WTC11 (cell line): Measurements from ENCODE around the gene CCDC57. TPM values are rescaled to one million over a fixed set of nuclear protein-coding genes. Genes with fewer than 3 reads are reported as not detected.
"Not testable (repeated sequence)": the region's sequence is repeated elsewhere in the genome, so short reads cannot be mapped to it uniquely, and the experiment has no call there.

Experiments used
- ATAC-seq: fragments of 200-7000 bp; cut with Tn5 transposase; 2 replicates; pipeline ENCODE4 v1.10.0; 2021; ENCODE audit warnings: mild to moderate bottlenecking, moderate library complexity
- CTCF ChIA-PET: fragments of 300-600 bp; sonication (Branson Sonifier 250); formaldehyde crosslinking; loops from one replicate; lab custom pipeline; 2021; ENCODE audit warnings: antibody characterized with exemption; lab: Charles Lee
- POLR2A ChIA-PET: fragments of 350-600 bp; sonication (Branson Sonifier 250); formaldehyde crosslinking; loops from one replicate; lab custom pipeline; 2021; ENCODE audit warnings: antibody characterized with exemption; lab: Charles Lee
- DNase-seq: peaks from one replicate; pipeline ENCODE4 v3.0.0; 2021; ENCODE audit warnings: low spot score
- H3K27ac Mint-ChIP-seq: 2 replicates; pipeline ENCODE4 v1.8.0; 2021; ENCODE audit warnings: mixed read lengths
- H3K27me3 Mint-ChIP-seq: 2 replicates; pipeline ENCODE4 v1.8.0; 2021; ENCODE audit warnings: low read depth, mild to moderate bottlenecking, moderate library complexity, mixed read lengths
- H3K36me3 Mint-ChIP-seq: 2 replicates; pipeline ENCODE4 v1.8.0; 2021; ENCODE audit warnings: mixed read lengths
- H3K4me1 Mint-ChIP-seq: 2 replicates; pipeline ENCODE4 v1.8.0; 2022; ENCODE audit warnings: mixed read lengths
- H3K4me3 Mint-ChIP-seq: 2 replicates; pipeline ENCODE4 v1.8.0; 2021; ENCODE audit warnings: mild to moderate bottlenecking, moderate library complexity, mixed read lengths
- H3K9me3 Mint-ChIP-seq: 2 replicates; pipeline ENCODE4 v1.8.0; 2021; ENCODE audit warnings: mixed read lengths
- E2F1 ChIP-seq: sonication (generic); formaldehyde crosslinking; IDR thresholded peaks from 2 replicates; pipeline ENCODE4 v1.8.0; 2022; ENCODE audit warnings: mild to moderate bottlenecking, missing genetic modification reagents
- ELF4 ChIP-seq: sonication (generic); formaldehyde crosslinking; IDR thresholded peaks from 2 replicates; pipeline ENCODE4 v1.8.1; 2022; ENCODE audit warnings: low read depth, mild to moderate bottlenecking, moderate library complexity, missing genetic modification reagents
- ESRRA ChIP-seq: sonication (generic); formaldehyde crosslinking; IDR thresholded peaks from 2 replicates; pipeline ENCODE4 v1.8.1; 2022; ENCODE audit warnings: mild to moderate bottlenecking, missing genetic modification reagents, borderline replicate concordance
- FOXJ3 ChIP-seq: sonication (generic); formaldehyde crosslinking; IDR thresholded peaks from 2 replicates; pipeline ENCODE4 v1.9.0; 2021; ENCODE audit warnings: missing genetic modification reagents, mild to moderate bottlenecking, borderline replicate concordance
- GRHL2 ChIP-seq: fragments of 250-450 bp; sonication (Bioruptor Pico); IDR thresholded peaks from 2 replicates; pipeline ENCODE4 v1.8.0; 2022; ENCODE audit warnings: mild to moderate bottlenecking, moderate library complexity; ENCODE audit not compliant: insufficient replicate concordance, severe bottlenecking
- NR2C2 ChIP-seq: sonication (generic); formaldehyde crosslinking; IDR thresholded peaks from 2 replicates; pipeline ENCODE4 v1.8.0; 2022; ENCODE audit warnings: mild to moderate bottlenecking, missing genetic modification reagents
- SOX15 ChIP-seq: fragments of 250-450 bp; sonication (Bioruptor Pico); IDR thresholded peaks from 2 replicates; pipeline ENCODE4 v1.9.0; 2021; ENCODE audit warnings: mild to moderate bottlenecking
- USF2 ChIP-seq: sonication (generic); formaldehyde crosslinking; IDR thresholded peaks from 2 replicates; pipeline ENCODE4 v1.8.1; 2023; ENCODE audit warnings: mild to moderate bottlenecking, missing genetic modification reagents, moderate library complexity
- ZBTB21 ChIP-seq: sonication (generic); formaldehyde crosslinking; IDR thresholded peaks from 2 replicates; pipeline ENCODE4 v1.8.1; 2023; ENCODE audit warnings: mild to moderate bottlenecking, missing genetic modification reagents, borderline replicate concordance
- ZNF232 ChIP-seq: sonication (generic); formaldehyde crosslinking; IDR thresholded peaks from 2 replicates; pipeline ENCODE4 v1.8.0; 2022; ENCODE audit warnings: mild to moderate bottlenecking, missing genetic modification reagents
- ZNF416 ChIP-seq: fragments of 250-450 bp; sonication (Bioruptor Pico); IDR thresholded peaks from 2 replicates; pipeline ENCODE4 v1.9.0; 2021; ENCODE audit warnings: mild to moderate bottlenecking, inconsistent platforms
- total RNA-seq: library from RNA; stranded (reverse); gene quantifications from 3 replicates; pipeline ENCODE4 v1.2.3, GENCODE V29; 2021
- TF ChIP-seq, protein P1 (sequence below): fragments of 250-450 bp; sonication (Bioruptor Pico); IDR thresholded peaks from 2 replicates; pipeline ENCODE4 v1.9.0; 2021; ENCODE audit warnings: mild to moderate bottlenecking
- TF ChIP-seq, protein P2 (sequence below): fragments of 200-600 bp; IDR thresholded peaks from 2 replicates; pipeline ENCODE4 v1.8.0; 2022; ENCODE audit warnings: antibody characterized with exemption
- TF ChIP-seq, protein P3 (sequence below): fragments of 250-450 bp; sonication (Bioruptor Pico); IDR thresholded peaks from 2 replicates; pipeline ENCODE4 v1.9.0; 2021; ENCODE audit warnings: moderate library complexity, mild to moderate bottlenecking, inconsistent platforms, borderline replicate concordance

The CCDC57 gene
- total RNA-seq, 1 experiment from 2014 or later: 20.0 TPM

DNA sequence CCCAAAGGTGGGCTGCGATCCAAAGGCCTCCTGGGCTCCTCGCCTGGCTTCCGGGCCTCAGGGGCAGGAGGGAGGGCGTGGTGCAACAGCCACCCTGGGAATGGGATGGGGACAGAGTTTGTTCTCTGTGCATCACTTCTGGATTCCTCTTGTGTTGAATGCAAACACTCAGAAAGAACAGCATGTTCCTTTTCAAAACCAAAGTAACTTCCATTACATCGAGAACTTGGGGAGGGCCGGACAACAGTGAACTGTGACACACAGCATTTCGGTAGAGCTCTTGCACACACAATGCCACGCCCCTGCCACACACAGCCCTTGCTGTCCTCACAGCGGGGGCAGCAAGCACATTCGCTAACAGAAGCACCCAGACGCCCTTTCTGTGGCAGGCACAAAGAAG is 78.5 kb downstream of the CCDC57 start:
- DNase-seq: no peak
- H3K27me3 Mint-ChIP-seq: peaks cover 4% of the 10 kb centered on the region; the same call in 1 of the 2 replicates
- H3K27ac Mint-ChIP-seq: no peak overlapping the region
- no peak for ATAC-seq
- no peak overlapping the region for H3K4me3 Mint-ChIP-seq
- H3K9me3 Mint-ChIP-seq: no peaks in the 10 kb centered on the region
- TF ChIP-seq ESRRA (no peak), FOXJ3 (CRISPR knock-in tag) (no peak), USF2 (CRISPR knock-in tag) (no peak), ZBTB21 (CRISPR knock-in tag) (no peak), GRHL2 (CRISPR knock-in tag) (no peak), ZNF416 (CRISPR knock-in tag) (no peak), NR2C2 (CRISPR knock-in tag) (no peak), ZNF232 (CRISPR knock-in tag) (no peak), E2F1 (CRISPR knock-in tag) (no peak)
- TF ChIP-seq, protein P1, sequence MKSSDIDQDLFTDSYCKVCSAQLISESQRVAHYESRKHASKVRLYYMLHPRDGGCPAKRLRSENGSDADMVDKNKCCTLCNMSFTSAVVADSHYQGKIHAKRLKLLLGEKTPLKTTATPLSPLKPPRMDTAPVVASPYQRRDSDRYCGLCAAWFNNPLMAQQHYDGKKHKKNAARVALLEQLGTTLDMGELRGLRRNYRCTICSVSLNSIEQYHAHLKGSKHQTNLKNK (CRISPR knock-in tag): no peak
- TF ChIP-seq, protein P2, sequence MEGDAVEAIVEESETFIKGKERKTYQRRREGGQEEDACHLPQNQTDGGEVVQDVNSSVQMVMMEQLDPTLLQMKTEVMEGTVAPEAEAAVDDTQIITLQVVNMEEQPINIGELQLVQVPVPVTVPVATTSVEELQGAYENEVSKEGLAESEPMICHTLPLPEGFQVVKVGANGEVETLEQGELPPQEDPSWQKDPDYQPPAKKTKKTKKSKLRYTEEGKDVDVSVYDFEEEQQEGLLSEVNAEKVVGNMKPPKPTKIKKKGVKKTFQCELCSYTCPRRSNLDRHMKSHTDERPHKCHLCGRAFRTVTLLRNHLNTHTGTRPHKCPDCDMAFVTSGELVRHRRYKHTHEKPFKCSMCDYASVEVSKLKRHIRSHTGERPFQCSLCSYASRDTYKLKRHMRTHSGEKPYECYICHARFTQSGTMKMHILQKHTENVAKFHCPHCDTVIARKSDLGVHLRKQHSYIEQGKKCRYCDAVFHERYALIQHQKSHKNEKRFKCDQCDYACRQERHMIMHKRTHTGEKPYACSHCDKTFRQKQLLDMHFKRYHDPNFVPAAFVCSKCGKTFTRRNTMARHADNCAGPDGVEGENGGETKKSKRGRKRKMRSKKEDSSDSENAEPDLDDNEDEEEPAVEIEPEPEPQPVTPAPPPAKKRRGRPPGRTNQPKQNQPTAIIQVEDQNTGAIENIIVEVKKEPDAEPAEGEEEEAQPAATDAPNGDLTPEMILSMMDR: no peak
- ChIA-PET CTCF (no interaction called here), POLR2A (no interaction called here)
- H3K4me1 Mint-ChIP-seq: no peaks in the 10 kb centered on the region
- no peaks in the 10 kb centered on the region for H3K36me3 Mint-ChIP-seq

DNA sequence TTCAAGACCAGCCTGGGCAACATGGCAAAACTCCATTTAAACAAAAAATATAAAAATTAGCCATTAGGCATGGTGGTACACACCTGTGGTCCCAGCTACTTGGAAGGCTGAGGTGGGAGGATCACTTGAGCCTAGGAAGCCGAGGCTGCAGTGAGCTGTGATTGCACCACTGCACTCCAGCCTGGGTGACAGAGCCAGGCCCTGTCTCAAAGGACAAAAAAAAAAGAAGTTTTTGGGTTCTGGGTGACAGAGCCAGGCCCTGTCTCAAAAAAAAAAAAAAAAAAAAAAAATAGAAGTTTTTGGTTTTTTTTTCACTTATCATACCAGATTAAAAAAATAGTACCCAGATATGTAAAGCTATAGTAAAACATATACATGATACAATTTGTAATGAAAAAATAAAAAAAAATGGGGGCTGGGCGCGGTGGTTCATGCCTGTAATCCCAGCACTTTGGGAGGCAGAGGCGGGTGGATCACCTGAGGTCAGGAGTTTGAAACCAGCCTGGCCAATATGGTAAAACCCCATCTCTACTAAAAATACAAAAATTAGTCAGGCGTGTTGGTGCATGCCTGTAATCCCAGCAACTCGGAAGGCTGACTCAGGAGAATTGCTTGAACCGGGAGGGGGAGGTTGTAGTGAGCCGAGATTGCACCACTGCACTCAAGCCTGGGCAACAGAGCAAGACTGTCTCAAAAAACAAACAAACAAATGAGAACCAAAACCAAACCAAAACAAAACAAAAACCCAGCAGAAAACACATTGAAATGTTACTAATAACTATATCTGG is 79.3 kb downstream of the CCDC57 start:
- H3K27me3 Mint-ChIP-seq, H3K27ac Mint-ChIP-seq, ATAC-seq, POLR2A ChIA-PET, DNase-seq, H3K4me3 Mint-ChIP-seq, H3K36me3 Mint-ChIP-seq, H3K4me1 Mint-ChIP-seq, H3K9me3 Mint-ChIP-seq: not testable (repeated sequence)
- CTCF ChIA-PET: interaction anchor here (0.6 to 0.7 kb wide), 2 partner anchors 21 to 61 kb away, joined by 3 to 4 read pairs; no protein-coding TSS in a partner anchor

- Mint-ChIP-seq H3K27me3 (peaks cover 2% of the 10 kb centered on the region; the same call in 1 of the 2 replicates), H3K27ac (no peak overlapping the region), H3K4me1 (no peaks in the 10 kb centered on the region), H3K9me3 (no peaks in the 10 kb centered on the region), H3K4me3 (no peak overlapping the region), H3K36me3 (no peaks in the 10 kb centered on the region)
- ChIA-PET CTCF (interaction anchor here (0.7 to 1.2 kb wide), 2 partner anchors 25 to 35 kb away, joined by 3 to 5 read pairs; no protein-coding TSS in a partner anchor), POLR2A (no interaction called here)
- no peak for TF ChIP-seq ELF4
- TF ChIP-seq, protein P2: 0 out of 2 replicates have a peak, but pooled peaks have one; percentile 17
- TF ChIP-seq SOX15 (CRISPR knock-in tag): no peak
- no peak for TF ChIP-seq ZNF416 (CRISPR knock-in tag)
- TF ChIP-seq, protein P3, sequence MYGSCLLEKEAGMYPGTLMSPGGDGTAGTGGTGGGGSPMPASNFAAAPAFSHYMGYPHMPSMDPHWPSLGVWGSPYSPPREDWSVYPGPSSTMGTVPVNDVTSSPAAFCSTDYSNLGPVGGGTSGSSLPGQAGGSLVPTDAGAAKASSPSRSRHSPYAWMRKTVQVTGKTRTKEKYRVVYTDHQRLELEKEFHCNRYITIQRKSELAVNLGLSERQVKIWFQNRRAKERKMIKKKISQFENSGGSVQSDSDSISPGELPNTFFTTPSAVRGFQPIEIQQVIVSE (CRISPR knock-in tag): no peak
- ATAC-seq: peak; percentile 36; the same call in 1 of the 2 replicates
- no peak for DNase-seq
Measured at GRCh38 chr17:82129095-82129494, 83.5 kb downstream of the CCDC57 start.
